Neutrophil (primary cell): ENCODE results near the gene ADI1.
A peak's percentile ranks its signal among the peaks of the same experiment; 100 is the strongest.

Experiments used
- H3K27ac ChIP-seq: fragments of 200-600 bp; sonication (generic); 2 replicates; pipeline ENCODE4 v1.5.1; 2016; ENCODE audit warnings: mild to moderate bottlenecking, moderate library complexity
- H3K27me3 ChIP-seq: fragments of 200-600 bp; sonication (generic); 2 replicates; pipeline ENCODE4 v1.6.0; 2016; ENCODE audit warnings: mild to moderate bottlenecking
- H3K36me3 ChIP-seq: fragments of 200-600 bp; sonication (generic); 2 replicates; pipeline ENCODE4 v1.5.1; 2017
- H3K4me1 ChIP-seq, 2 experiments: fragments of 200-600 bp in 1 of 2; sonication (generic) in 1 of 2; 1 replicate in 1 of 2; 2 replicates in 1 of 2; pipeline versions ENCODE4 v1.5.1 to v1.6.1; 2013 to 2016; ENCODE audit warnings: low read depth in 1 of 2, low read length in 1 of 2, mild to moderate bottlenecking in 1 of 2, moderate library complexity in 1 of 2; ENCODE audit not compliant: control insufficient read depth in 1 of 2, insufficient read depth in 1 of 2
- H3K4me3 ChIP-seq, 2 experiments: fragments of 200-600 bp in 1 of 2; sonication (generic) in 1 of 2; 1 replicate in 1 of 2; 2 replicates in 1 of 2; pipeline ENCODE4 v1.5.1; 2013 to 2016; ENCODE audit warnings: low read depth in 1 of 2, low read length in 1 of 2, mild to moderate bottlenecking in 1 of 2, moderate library complexity in 1 of 2
- H3K9me3 ChIP-seq: fragments of 200-600 bp; sonication (generic); 2 replicates; pipeline ENCODE4 v1.5.1; 2016
- CTCF ChIP-seq: fragments of 200-600 bp; sonication (generic); IDR thresholded peaks from 2 replicates; pipeline ENCODE4 v1.5.1; 2016; ENCODE audit warnings: antibody characterized with exemption

Gene ADI1

GRCh38 chr2:3558205-3559014 lies 39.1 kb upstream of the ADI1 start, which contains the start of gene RNASEH1:
TSS of gene RNASEH1 (minus strand) at chr2:3558333. CDS start at chr2:3558260, 73 bp downstream.
- no peaks in the 10 kb centered on the region for H3K9me3 ChIP-seq
- TF ChIP-seq CTCF: peak; percentile 37
- peaks cover 14 to 15% of the 10 kb centered on the region in 2 experiments for H3K4me1 ChIP-seq
- peaks cover 20% of the 10 kb centered on the region for H3K36me3 ChIP-seq
- H3K27me3 ChIP-seq: no peaks in the 10 kb centered on the region
- peak within 1 kb of the TSS; percentile 92 to 93 for H3K4me3 ChIP-seq
- H3K27ac ChIP-seq: peak within 1 kb of the TSS; percentile 85

- H3K36me3 ChIP-seq: peaks cover 20% of the 10 kb centered on the region
- H3K9me3 ChIP-seq: no peaks in the 10 kb centered on the region
- H3K4me3 ChIP-seq: peak overlapping the region; percentile 92 to 93
- H3K27me3 ChIP-seq: no peaks in the 10 kb centered on the region
- peak overlapping the region; percentile 85 for H3K27ac ChIP-seq
- no peak for TF ChIP-seq CTCF
- H3K4me1 ChIP-seq: peaks cover 14 to 15% of the 10 kb centered on the region in 2 experiments
These were observed 38.4 kb upstream of the ADI1 start for GRCh38 chr2:3557639-3558204.

GRCh38 chr2:3553946-3554345 lies 34.6 kb upstream of the ADI1 start:
- H3K27ac ChIP-seq: no peak overlapping the region
- H3K4me3 ChIP-seq: no peak overlapping the region
- TF ChIP-seq CTCF: no peak
- peaks cover 13 to 14% of the 10 kb centered on the region in 2 experiments for H3K4me1 ChIP-seq
- no peaks in the 10 kb centered on the region for H3K27me3 ChIP-seq
- H3K36me3 ChIP-seq: peaks cover 49% of the 10 kb centered on the region
- H3K9me3 ChIP-seq: no peaks in the 10 kb centered on the region

GRCh38 chr2:3547915-3548314 lies 28.6 kb upstream of the ADI1 start:
- Histone ChIP-seq H3K27me3 (no peaks in the 10 kb centered on the region), H3K27ac (no peak overlapping the region), H3K4me3 (no peak overlapping the region), H3K4me1 (no peaks in the 10 kb centered on the region), H3K36me3 (peaks cover 85% of the 10 kb centered on the region), H3K9me3 (no peaks in the 10 kb centered on the region)
- no peak for TF ChIP-seq CTCF

- H3K27ac ChIP-seq: no peak overlapping the region
- H3K36me3 ChIP-seq: peaks cover 88% of the 10 kb centered on the region
- H3K9me3 ChIP-seq: no peaks in the 10 kb centered on the region
- TF ChIP-seq CTCF: no peak
- H3K4me3 ChIP-seq: no peak overlapping the region
- no peaks in the 10 kb centered on the region for H3K4me1 ChIP-seq
- H3K27me3 ChIP-seq: no peaks in the 10 kb centered on the region
These were observed 26.6 kb upstream of the ADI1 start for GRCh38 chr2:3545788-3546478.
